ENCODE results near the gene MYO18B. TPM values are rescaled to one million over a fixed set of nuclear protein-coding genes. Genes with fewer than 3 reads are reported as not detected.

The MYO18B gene
- total RNA-seq, 1 experiment from 2014 or later, result 0.07 TPM

GRCh38 chr22:25802018-25802417 is 60.0 kb downstream of the MYO18B start:
- peaks cover 15% of the 10 kb centered on the region for H3K27me3 Mint-ChIP-seq (ENCODE audit: insufficient read depth, unreplicated experiment)
- no peak for DNase-seq
- Histone ChIP-seq H3K36me3 (ENCODE audit: control insufficient read depth, insufficient read depth, low read length) (no peaks in the 10 kb centered on the region), H3K27me3 (replicated peaks; ENCODE audit: control insufficient read depth, insufficient read depth, low read length) (no peaks in the 10 kb centered on the region), H3K4me3 (ENCODE audit: low read depth, low read length) (no peak overlapping the region), H3K4me1 (no peaks in the 10 kb centered on the region), H3K9me3 (no peaks in the 10 kb centered on the region)
- no peak overlapping the region for H3K4me3 Mint-ChIP-seq (ENCODE audit: unreplicated experiment)
- no peak overlapping the region for H3K27ac Mint-ChIP-seq (ENCODE audit: unreplicated experiment)
- ChIA-PET POLR2A (no interaction called here), CTCF (no interaction called here)
- TF ChIP-seq CTCF (IDR thresholded peaks at IDR 0.05; ENCODE audit: insufficient read depth in 1 of 2, low read depth in 1 of 2, low read length in 1 of 2, severe bottlenecking in 1 of 2, unreplicated experiment in 1 of 2), result no peak
- intact Hi-C loops (cut with micrococcal nuclease; ENCODE audit: unreplicated experiment), result no loop called here
- H3K4me1 Mint-ChIP-seq (ENCODE audit: low read depth, unreplicated experiment), result no peaks in the 10 kb centered on the region
- no peaks in the 10 kb centered on the region for H3K36me3 Mint-ChIP-seq (ENCODE audit: insufficient read depth, unreplicated experiment)
- no peaks in the 10 kb centered on the region for H3K9me3 Mint-ChIP-seq (ENCODE audit: unreplicated experiment)
- no TSS peak for BruUV-seq (replicated peaks)

DNA sequence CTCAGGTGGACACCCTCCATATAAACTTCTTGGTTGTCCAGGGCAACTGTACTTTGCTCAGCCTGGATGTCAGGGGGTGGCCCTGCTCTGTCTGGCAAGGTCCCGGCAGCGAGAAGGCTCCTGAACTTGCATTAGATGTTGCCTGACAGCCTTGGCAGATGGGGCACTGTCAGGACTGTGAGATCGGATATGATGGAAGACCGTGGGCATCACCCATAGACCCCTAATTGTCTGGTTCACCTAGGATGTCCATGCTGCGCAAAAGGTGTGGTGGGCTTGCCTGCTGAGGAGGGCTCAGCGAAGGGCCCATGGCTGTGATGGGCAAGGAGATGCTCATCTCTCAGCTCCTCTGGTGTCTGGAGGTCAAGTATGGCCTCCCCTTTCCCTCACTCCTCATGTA is 62.7 kb downstream of the MYO18B start:
- TF ChIP-seq CTCF (IDR thresholded peaks at IDR 0.05; ENCODE audit: insufficient read depth in 1 of 2, low read depth in 1 of 2, low read length in 1 of 2, severe bottlenecking in 1 of 2, unreplicated experiment in 1 of 2), result no peak
- Histone ChIP-seq H3K27me3 (replicated peaks; ENCODE audit: control insufficient read depth, insufficient read depth, low read length) (no peaks in the 10 kb centered on the region), H3K36me3 (ENCODE audit: control insufficient read depth, insufficient read depth, low read length) (no peaks in the 10 kb centered on the region), H3K9me3 (no peaks in the 10 kb centered on the region), H3K4me3 (ENCODE audit: low read depth, low read length) (no peak overlapping the region), H3K4me1 (no peaks in the 10 kb centered on the region)
- no peaks in the 10 kb centered on the region for H3K36me3 Mint-ChIP-seq (ENCODE audit: insufficient read depth, unreplicated experiment)
- H3K27me3 Mint-ChIP-seq (ENCODE audit: insufficient read depth, unreplicated experiment), result peaks cover 8% of the 10 kb centered on the region
- intact Hi-C loops (cut with micrococcal nuclease; ENCODE audit: unreplicated experiment), result no loop called here
- no peaks in the 10 kb centered on the region for H3K4me1 Mint-ChIP-seq (ENCODE audit: low read depth, unreplicated experiment)
- ChIA-PET CTCF (no interaction called here), POLR2A (no interaction called here)
- BruUV-seq (replicated peaks), result no TSS peak
- no peak overlapping the region for H3K27ac Mint-ChIP-seq (ENCODE audit: unreplicated experiment)
- no peak for DNase-seq
- H3K9me3 Mint-ChIP-seq (ENCODE audit: unreplicated experiment), result no peaks in the 10 kb centered on the region
- no peak overlapping the region for H3K4me3 Mint-ChIP-seq (ENCODE audit: unreplicated experiment)

DNA sequence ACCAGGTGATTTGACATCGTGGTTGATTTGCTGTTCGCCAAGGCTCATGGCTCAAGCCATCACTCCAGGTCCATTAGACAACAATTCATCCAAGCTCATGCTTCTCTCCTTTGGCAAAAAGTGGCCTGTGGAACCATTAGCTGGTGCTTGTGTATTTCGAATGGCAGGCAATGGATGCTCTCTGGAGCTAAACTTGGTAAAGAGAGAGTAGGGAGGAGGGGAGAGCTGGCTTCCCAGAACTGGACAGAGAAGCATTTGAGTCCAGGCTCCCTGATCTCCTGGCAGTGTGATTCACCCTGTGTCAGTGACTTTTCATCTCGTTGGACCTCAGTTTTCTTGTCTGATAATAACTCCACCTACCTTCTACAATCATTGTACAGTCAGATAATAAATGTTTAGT is 64.6 kb downstream of the MYO18B start:
- no peaks in the 10 kb centered on the region for H3K36me3 Mint-ChIP-seq (ENCODE audit: insufficient read depth, unreplicated experiment)
- POLR2A ChIA-PET, result no interaction called here
- DNase-seq, result no peak
- H3K4me1 ChIP-seq, result no peaks in the 10 kb centered on the region
- no peak for TF ChIP-seq CTCF (IDR thresholded peaks at IDR 0.05; ENCODE audit: insufficient read depth in 1 of 2, low read depth in 1 of 2, low read length in 1 of 2, severe bottlenecking in 1 of 2, unreplicated experiment in 1 of 2)
- H3K27me3 Mint-ChIP-seq (ENCODE audit: insufficient read depth, unreplicated experiment), result peaks cover 10% of the 10 kb centered on the region
- no peak overlapping the region for H3K4me3 Mint-ChIP-seq (ENCODE audit: unreplicated experiment)
- intact Hi-C loops (cut with micrococcal nuclease; ENCODE audit: unreplicated experiment), result no loop called here
- BruUV-seq (replicated peaks), result no TSS peak
- no peaks in the 10 kb centered on the region for H3K36me3 ChIP-seq (ENCODE audit: control insufficient read depth, insufficient read depth, low read length)
- no peaks in the 10 kb centered on the region for H3K4me1 Mint-ChIP-seq (ENCODE audit: low read depth, unreplicated experiment)
- no peaks in the 10 kb centered on the region for H3K9me3 ChIP-seq
- H3K4me3 ChIP-seq (ENCODE audit: low read depth, low read length), result no peak overlapping the region
- H3K27ac Mint-ChIP-seq (ENCODE audit: unreplicated experiment), result no peak overlapping the region
- CTCF ChIA-PET, result no interaction called here
- H3K27me3 ChIP-seq (replicated peaks; ENCODE audit: control insufficient read depth, insufficient read depth, low read length), result no peaks in the 10 kb centered on the region
- no peaks in the 10 kb centered on the region for H3K9me3 Mint-ChIP-seq (ENCODE audit: unreplicated experiment)
